Smooth muscle cell (in vitro differentiated cells): Measurements from ENCODE around the gene PSEN1. TPM values are rescaled to one million over a fixed set of nuclear protein-coding genes. Genes with fewer than 3 reads are reported as not detected.

ENCODE experiments used
- DNase-seq: peaks from one replicate; lab custom pipeline; 2025; ENCODE audit not compliant: unreplicated experiment; lab: John Stamatoyannopoulos, UW
- H2AFZ ChIP-seq: fragments of 200-600 bp; sonication (generic); 2 replicates; pipeline ENCODE4 v1.6.0; 2016; ENCODE audit warnings: antibody characterized with exemption, low read depth, mild to moderate bottlenecking
- H3F3A ChIP-seq: fragments of 200-600 bp; sonication (generic); 2 replicates; pipeline ENCODE4 v1.6.0; 2017; ENCODE audit warnings: antibody characterized with exemption, low read depth
- H3K27ac ChIP-seq: fragments of 200-600 bp; sonication (generic); 2 replicates; pipeline ENCODE4 v1.5.1; 2016; ENCODE audit warnings: low read depth, mild to moderate bottlenecking
- H3K27me3 ChIP-seq: fragments of 200-600 bp; sonication (generic); 2 replicates; pipeline ENCODE4 v1.6.1; 2016; ENCODE audit warnings: low read depth, mild to moderate bottlenecking
- H3K36me3 ChIP-seq: fragments of 200-600 bp; sonication (generic); 2 replicates; pipeline ENCODE4 v1.5.1; 2016; ENCODE audit warnings: low read depth
- H3K4me1 ChIP-seq: fragments of 200-600 bp; sonication (generic); 2 replicates; pipeline ENCODE4 v1.5.1; 2016; ENCODE audit warnings: low read depth
- H3K4me2 ChIP-seq: fragments of 200-600 bp; sonication (generic); 2 replicates; pipeline ENCODE4 v1.6.0; 2016; ENCODE audit warnings: mild to moderate bottlenecking
- H3K4me3 ChIP-seq: fragments of 200-600 bp; sonication (generic); 2 replicates; pipeline ENCODE4 v1.5.1; 2016; ENCODE audit warnings: mild to moderate bottlenecking
- H3K79me2 ChIP-seq: fragments of 200-600 bp; sonication (generic); 2 replicates; pipeline ENCODE4 v1.6.0; 2016; ENCODE audit warnings: low read depth, mild to moderate bottlenecking
- H3K9ac ChIP-seq: fragments of 200-600 bp; sonication (generic); 2 replicates; pipeline ENCODE4 v1.6.0; 2016; ENCODE audit warnings: low read depth
- H3K9me3 ChIP-seq: fragments of 200-600 bp; sonication (generic); replicated peaks from 2 replicates; pipeline ENCODE4 v1.5.1; 2016; ENCODE audit warnings: low read depth
- H4K20me1 ChIP-seq: fragments of 200-600 bp; sonication (generic); 2 replicates; pipeline ENCODE4 v1.6.0; 2016; ENCODE audit warnings: low read depth
- WGBS: methylation state at CpG from one replicate; pipeline ENCODE4 v1.1.7; 2016; ENCODE audit warnings: low lambda C conversion rate; 5-methylcytosine and 5-hydroxymethylcytosine counted together
- polyA plus RNA-seq: library from polyadenylated mRNA; unstranded; fragments of >200 nt; fragmentation: Nextera tagmentation; extraction: Ambion mirVana; gene quantifications from 2 replicates; pipeline ENCODE4 v1.2.1, GENCODE V29; 2016
- total RNA-seq: library from RNA; depleted of rRNA; stranded (reverse); fragments of >200 nt; gene quantifications from 2 replicates; pipeline ENCODE4 v1.2.3, GENCODE V29; 2014
- TF ChIP-seq, protein P1 (sequence below): fragments of 200-600 bp; sonication (generic); IDR thresholded peaks from 2 replicates; pipeline ENCODE4 v1.5.1; 2017; ENCODE audit warnings: borderline replicate concordance, mild to moderate bottlenecking, antibody characterized with exemption; ENCODE audit not compliant: insufficient read depth, poor library complexity, severe bottlenecking

Gene PSEN1
- total and polyA plus RNA-seq, 2 experiments from 2014 or later = 37.7 to 55.1 TPM

GRCh38 chr14:73254247-73255004 lies 118.1 kb downstream of the PSEN1 start:
- H3F3A ChIP-seq = no peaks in the 10 kb centered on the region
- H3K27me3 ChIP-seq = no peaks in the 10 kb centered on the region
- no peaks in the 10 kb centered on the region for H3K79me2 ChIP-seq
- 92% methylated on average over 28 of the region's 28 CpGs for WGBS
- no peak overlapping the region for H2AFZ ChIP-seq
- H3K27ac ChIP-seq = no peak overlapping the region
- H3K4me3 ChIP-seq = no peak overlapping the region
- TF ChIP-seq, protein P1, sequence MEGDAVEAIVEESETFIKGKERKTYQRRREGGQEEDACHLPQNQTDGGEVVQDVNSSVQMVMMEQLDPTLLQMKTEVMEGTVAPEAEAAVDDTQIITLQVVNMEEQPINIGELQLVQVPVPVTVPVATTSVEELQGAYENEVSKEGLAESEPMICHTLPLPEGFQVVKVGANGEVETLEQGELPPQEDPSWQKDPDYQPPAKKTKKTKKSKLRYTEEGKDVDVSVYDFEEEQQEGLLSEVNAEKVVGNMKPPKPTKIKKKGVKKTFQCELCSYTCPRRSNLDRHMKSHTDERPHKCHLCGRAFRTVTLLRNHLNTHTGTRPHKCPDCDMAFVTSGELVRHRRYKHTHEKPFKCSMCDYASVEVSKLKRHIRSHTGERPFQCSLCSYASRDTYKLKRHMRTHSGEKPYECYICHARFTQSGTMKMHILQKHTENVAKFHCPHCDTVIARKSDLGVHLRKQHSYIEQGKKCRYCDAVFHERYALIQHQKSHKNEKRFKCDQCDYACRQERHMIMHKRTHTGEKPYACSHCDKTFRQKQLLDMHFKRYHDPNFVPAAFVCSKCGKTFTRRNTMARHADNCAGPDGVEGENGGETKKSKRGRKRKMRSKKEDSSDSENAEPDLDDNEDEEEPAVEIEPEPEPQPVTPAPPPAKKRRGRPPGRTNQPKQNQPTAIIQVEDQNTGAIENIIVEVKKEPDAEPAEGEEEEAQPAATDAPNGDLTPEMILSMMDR = no peak
- H3K4me2 ChIP-seq = no peak overlapping the region
- no peaks in the 10 kb centered on the region for H3K4me1 ChIP-seq
- H3K9me3 ChIP-seq = no peaks in the 10 kb centered on the region
- H3K36me3 ChIP-seq = no peaks in the 10 kb centered on the region
- no peak overlapping the region for H3K9ac ChIP-seq
- no peaks in the 10 kb centered on the region for H4K20me1 ChIP-seq
- no peak for DNase-seq

DNA sequence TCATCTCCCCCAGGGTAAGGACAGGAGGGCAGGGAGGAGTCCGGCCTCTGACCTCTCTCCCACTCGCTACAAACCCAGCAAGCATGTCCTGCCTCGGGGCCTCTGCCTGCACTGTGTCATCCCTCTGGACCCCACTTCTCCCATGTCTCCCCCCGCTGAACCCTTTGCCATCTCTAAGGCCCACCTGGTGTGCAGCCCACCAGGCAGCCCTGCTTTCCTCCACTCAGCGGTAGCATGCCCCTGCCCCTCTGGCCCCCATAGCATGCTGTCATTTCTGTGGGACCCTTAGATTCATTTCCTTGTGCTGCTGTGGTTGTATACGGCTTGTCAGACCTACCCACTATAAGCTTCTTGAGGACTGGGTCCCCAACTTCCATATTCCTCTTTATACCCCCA lies 118.7 kb downstream of the PSEN1 start:
- H3K27me3 ChIP-seq = no peaks in the 10 kb centered on the region
- H4K20me1 ChIP-seq = no peaks in the 10 kb centered on the region
- no peaks in the 10 kb centered on the region for H3K36me3 ChIP-seq
- no peak overlapping the region for H3K4me3 ChIP-seq
- H3K9me3 ChIP-seq = no peaks in the 10 kb centered on the region
- no peak overlapping the region for H3K9ac ChIP-seq
- no peaks in the 10 kb centered on the region for H3K4me1 ChIP-seq
- WGBS = 94% methylated on average over 6 of the region's 6 CpGs
- H2AFZ ChIP-seq = no peak overlapping the region
- H3K27ac ChIP-seq = no peak overlapping the region
- TF ChIP-seq, protein P1 = no peak
- no peak overlapping the region for H3K4me2 ChIP-seq
- DNase-seq = no peak
- no peaks in the 10 kb centered on the region for H3F3A ChIP-seq
- no peaks in the 10 kb centered on the region for H3K79me2 ChIP-seq

DNA sequence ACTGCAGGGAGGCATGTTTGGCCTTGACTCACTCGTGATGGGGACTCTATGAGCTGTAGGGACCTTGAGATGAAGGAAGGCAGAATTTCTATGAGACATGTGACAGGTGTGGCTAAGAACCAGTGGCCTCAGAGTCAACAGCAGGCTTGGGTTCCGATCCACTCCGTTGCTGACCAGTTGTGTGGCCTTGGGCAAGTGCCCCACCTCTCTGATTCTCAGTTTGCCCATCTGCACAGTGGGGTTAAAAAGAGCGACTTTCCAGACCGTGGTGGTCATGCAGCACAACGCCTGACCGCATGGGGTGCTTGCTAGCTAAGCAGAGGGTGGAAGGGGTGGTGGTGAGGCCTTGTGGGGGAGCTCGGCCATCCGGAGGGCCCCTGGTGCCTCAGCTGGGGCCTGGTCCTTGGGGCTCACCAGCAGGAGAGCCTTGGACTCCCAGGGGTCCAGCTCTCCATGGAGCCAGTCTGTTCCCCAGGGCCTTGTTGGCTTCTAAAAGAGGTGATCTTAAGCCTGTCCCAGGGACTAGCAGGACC lies 119.5 kb downstream of the PSEN1 start:
- no peaks in the 10 kb centered on the region for H3K4me1 ChIP-seq
- no peak overlapping the region for H3K9ac ChIP-seq
- H3K9me3 ChIP-seq = no peaks in the 10 kb centered on the region

More for the DNA sequence above, 119.5 kb downstream of the PSEN1 start:
- no peak for DNase-seq
- no peaks in the 10 kb centered on the region for H3K36me3 ChIP-seq
- no peak overlapping the region for H3K4me2 ChIP-seq
- no peaks in the 10 kb centered on the region for H4K20me1 ChIP-seq
- TF ChIP-seq, protein P1 = no peak
- H2AFZ ChIP-seq = no peak overlapping the region
- WGBS = 95% methylated on average over 9 of the region's 9 CpGs
- H3F3A ChIP-seq = no peaks in the 10 kb centered on the region
- H3K27ac ChIP-seq = no peak overlapping the region
- no peaks in the 10 kb centered on the region for H3K79me2 ChIP-seq
- H3K27me3 ChIP-seq = no peaks in the 10 kb centered on the region
- no peak overlapping the region for H3K4me3 ChIP-seq
